PC-3 (cell line): ENCODE data around the gene S100P. TPM values are rescaled to one million over a fixed set of nuclear protein-coding genes. Genes with fewer than 3 reads are reported as not detected.

ENCODE experiments used
- ATAC-seq: fragments of 200-7000 bp; cut with Tn5 transposase; 2 replicates; pipeline ENCODE4 v1.9.1; 2020; ENCODE audit warnings: mild to moderate bottlenecking, moderate library complexity
- BruUV-seq: library from RNA; stranded (reverse); fragments of 400-500 nt; replicated peaks from 2 replicates; lab custom pipeline; 2021; lab: Mats Ljungman, UMichigan
- CTCF ChIA-PET: fragments of 300-600 bp; sonication (Branson Sonifier 250); formaldehyde crosslinking; loops from one replicate; lab custom pipeline; 2022; ENCODE audit warnings: antibody characterized with exemption; lab: Charles Lee
- POLR2A ChIA-PET: fragments of 300-600 bp; sonication (Branson Sonifier 250); formaldehyde crosslinking; loops from one replicate; lab custom pipeline; 2022; ENCODE audit warnings: antibody characterized with exemption; ENCODE audit not compliant: unreplicated experiment; lab: Charles Lee
- DNase-seq: peaks from one replicate; pipeline ENCODE4 v3.0.0-alpha.2; 2015
- H2AFZ ChIP-seq: fragments of 300-600 bp; sonication (generic); 2 replicates; pipeline ENCODE4 v1.6.0; 2016; ENCODE audit warnings: antibody characterized with exemption, low read length
- H3F3A ChIP-seq: fragments of 300-600 bp; sonication (generic); one replicate; pipeline ENCODE4 v1.6.0; 2017; ENCODE audit warnings: antibody characterized with exemption, low read length, control low read depth, mild to moderate bottlenecking; ENCODE audit not compliant: unreplicated experiment
- H3K27ac ChIP-seq: fragments of 300-600 bp; sonication (generic); 2 replicates; pipeline ENCODE4 v1.5.1; 2016; ENCODE audit warnings: mild to moderate bottlenecking, low read length
- H3K27me3 ChIP-seq: fragments of 300-600 bp; sonication (generic); 2 replicates; pipeline ENCODE4 v1.6.1; 2016; ENCODE audit warnings: low read length, mixed read lengths
- H3K36me3 ChIP-seq: fragments of 300-600 bp; sonication (generic); 2 replicates; pipeline ENCODE4 v1.6.1; 2016; ENCODE audit warnings: low read depth, mixed run types, low read length, mixed read lengths
- H3K4me1 ChIP-seq: fragments of 300-600 bp; sonication (generic); 2 replicates; pipeline ENCODE4 v1.5.1; 2016; ENCODE audit warnings: low read length; ENCODE audit not compliant: insufficient read depth
- H3K4me2 ChIP-seq: fragments of 300-600 bp; sonication (generic); 2 replicates; pipeline ENCODE4 v1.6.0; 2016; ENCODE audit warnings: low read length
- H3K4me3 ChIP-seq: fragments of 300-600 bp; sonication (generic); 2 replicates; pipeline ENCODE4 v1.5.1; 2016; ENCODE audit warnings: mild to moderate bottlenecking, low read length, mixed read lengths
- H3K79me2 ChIP-seq: fragments of 300-600 bp; sonication (generic); 2 replicates; pipeline ENCODE4 v1.6.1; 2017; ENCODE audit warnings: low read length, mixed read lengths
- H3K9ac ChIP-seq: fragments of 300-600 bp; sonication (generic); 2 replicates; pipeline ENCODE4 v1.6.0; 2016; ENCODE audit warnings: mild to moderate bottlenecking, low read length
- H3K9me2 ChIP-seq: fragments of 300-600 bp; sonication (generic); replicated peaks from 2 replicates; pipeline ENCODE4 v1.6.1; 2016; ENCODE audit warnings: mixed run types, low read length, mixed read lengths
- H3K9me3 ChIP-seq: fragments of 300-600 bp; sonication (generic); 2 replicates; pipeline ENCODE4 v1.6.1; 2016; ENCODE audit warnings: low read length, mixed read lengths
- H4K20me1 ChIP-seq: fragments of 300-600 bp; sonication (generic); 2 replicates; pipeline ENCODE4 v1.6.1; 2016; ENCODE audit warnings: low read length, mixed read lengths
- CTCF ChIP-seq: fragments of 300-600 bp; sonication (generic); conservative IDR thresholded peaks from 2 replicates; pipeline ENCODE4 v1.5.1; 2017; ENCODE audit warnings: antibody characterized with exemption, low read depth, mild to moderate bottlenecking, low read length
- EZH2 ChIP-seq: fragments of 300-600 bp; sonication (generic); IDR thresholded peaks from one replicate; pipeline ENCODE4 v1.6.1; 2017; ENCODE audit warnings: antibody characterized with exemption, mild to moderate bottlenecking, low read length; ENCODE audit not compliant: unreplicated experiment
- EZH2phosphoT487 ChIP-seq: fragments of 300-600 bp; sonication (generic); IDR thresholded peaks from 2 replicates; pipeline ENCODE4 v1.6.1; 2018; ENCODE audit warnings: mild to moderate bottlenecking, antibody characterized with exemption, low read length, borderline replicate concordance
- intact Hi-C: fragments of 100-400 bp; cut with micrococcal nuclease; formaldehyde crosslinking; loops from 2 replicates; pipeline ENCODE4 v1.9.0; 2023
- total RNA-seq: library from RNA; depleted of rRNA; stranded (reverse); fragments of >200 nt; gene quantifications from 2 replicates; pipeline ENCODE4 v1.2.3, GENCODE V29; 2014

Gene S100P
- total RNA-seq, 1 experiment from 2014 or later: 59.8 TPM

GRCh38 chr4:6697131-6697530, 3.5 kb downstream of the S100P start:
- DNase-seq: no peak
- Histone ChIP-seq H3K4me3 (no peak overlapping the region), H3K36me3 (no peaks in the 10 kb centered on the region), H3K4me2 (no peak overlapping the region), H3K79me2 (peaks cover 21% of the 10 kb centered on the region), H3K27me3 (no peaks in the 10 kb centered on the region), H3K9me2 (no peaks in the 10 kb centered on the region), H2AFZ (no peak overlapping the region), H3K9ac (no peak overlapping the region), H3K27ac (peak overlapping the region; percentile 96), H3F3A (peaks cover 5% of the 10 kb centered on the region), H3K9me3 (no peaks in the 10 kb centered on the region), H3K4me1 (peaks cover 47% of the 10 kb centered on the region), H4K20me1 (no peaks in the 10 kb centered on the region)
- ChIA-PET POLR2A (no interaction called here), CTCF (no interaction called here)
- no peak for ATAC-seq
- BruUV-seq: no TSS peak
- TF ChIP-seq EZH2phosphoT487 (no peak), CTCF (no peak), EZH2 (no peak)
- intact Hi-C loops: no loop called here

GRCh38 chr4:6699388-6699787, 5.7 kb downstream of the S100P start:
- TF ChIP-seq EZH2 (no peak), CTCF (no peak), EZH2phosphoT487 (no peak)
- H3K36me3 ChIP-seq: peaks cover 13% of the 10 kb centered on the region; the same call in 1 of the 2 replicates
- no peaks in the 10 kb centered on the region for H3K9me3 ChIP-seq
- H4K20me1 ChIP-seq: no peaks in the 10 kb centered on the region
- H3K27ac ChIP-seq: no peak overlapping the region
- no peak overlapping the region for H3K4me2 ChIP-seq
- ATAC-seq (no peak), DNase-seq (no peak)
- no peaks in the 10 kb centered on the region for H3K27me3 ChIP-seq
- no peak overlapping the region for H2AFZ ChIP-seq
- peaks cover 5% of the 10 kb centered on the region for H3F3A ChIP-seq
- intact Hi-C loops: no loop called here
- peaks cover 30% of the 10 kb centered on the region for H3K79me2 ChIP-seq
- ChIA-PET CTCF (interaction anchor here (0.5 to 1.1 kb wide), 2 partner anchors 24 to 131 kb away, joined by 3 to 6 read pairs; no protein-coding TSS in a partner anchor), POLR2A (no interaction called here)
- H3K9me2 ChIP-seq: no peaks in the 10 kb centered on the region
- no peak overlapping the region for H3K9ac ChIP-seq
- H3K4me1 ChIP-seq: peaks cover 25% of the 10 kb centered on the region
- no TSS peak for BruUV-seq
- H3K4me3 ChIP-seq: no peak overlapping the region

GRCh38 chr4:6699903-6700302, 6.2 kb downstream of the S100P start:
- Histone ChIP-seq H3K9ac (no peak overlapping the region), H3K4me3 (no peak overlapping the region), H3K4me1 (peaks cover 21% of the 10 kb centered on the region), H3K9me2 (no peaks in the 10 kb centered on the region), H3K36me3 (peaks cover 13% of the 10 kb centered on the region; the same call in 1 of the 2 replicates), H3F3A (peaks cover 5% of the 10 kb centered on the region), H4K20me1 (no peaks in the 10 kb centered on the region), H3K9me3 (no peaks in the 10 kb centered on the region), H2AFZ (no peak overlapping the region), H3K27me3 (no peaks in the 10 kb centered on the region), H3K4me2 (no peak overlapping the region), H3K27ac (no peak overlapping the region), H3K79me2 (peaks cover 31% of the 10 kb centered on the region)
- TF ChIP-seq EZH2phosphoT487: no peak
- no peak for TF ChIP-seq EZH2
- no peak for TF ChIP-seq CTCF
- ATAC-seq (no peak), DNase-seq (no peak)
- POLR2A ChIA-PET: no interaction called here
- CTCF ChIA-PET: interaction anchor here (0.5 to 1.1 kb wide), 2 partner anchors 25 to 130 kb away, joined by 3 to 6 read pairs; no protein-coding TSS in a partner anchor
- BruUV-seq: no TSS peak
- intact Hi-C loops: no loop called here
